ENCODE results near the gene RAP1GAP2. TPM values are rescaled to one million over a fixed set of nuclear protein-coding genes. Genes with fewer than 3 reads are reported as not detected.

The RAP1GAP2 gene
- total RNA-seq, 1 donor from 2014 or later, result 22.6 TPM

GRCh38 chr17:2905269-2905668 lies 109.0 kb downstream of the RAP1GAP2 start:
- no peaks in the 10 kb centered on the region for H3K36me3 ChIP-seq
- no peak overlapping the region for H3K27ac ChIP-seq
- no peaks in the 10 kb centered on the region for H3K27me3 ChIP-seq
- H3K9me3 ChIP-seq, result no peaks in the 10 kb centered on the region
- H3K4me1 ChIP-seq, result no peaks in the 10 kb centered on the region
- DNase-seq (ENCODE audit: extremely low spot score in 2 of 2), result no peak
- TF ChIP-seq POLR2AphosphoS5 (IDR thresholded peaks at IDR 0.05; ENCODE audit: insufficient read depth in 1 of 2, low read depth in 1 of 2) (no peak), POLR2A (IDR thresholded peaks at IDR 0.05) (no peak)
- TF ChIP-seq, protein P1, sequence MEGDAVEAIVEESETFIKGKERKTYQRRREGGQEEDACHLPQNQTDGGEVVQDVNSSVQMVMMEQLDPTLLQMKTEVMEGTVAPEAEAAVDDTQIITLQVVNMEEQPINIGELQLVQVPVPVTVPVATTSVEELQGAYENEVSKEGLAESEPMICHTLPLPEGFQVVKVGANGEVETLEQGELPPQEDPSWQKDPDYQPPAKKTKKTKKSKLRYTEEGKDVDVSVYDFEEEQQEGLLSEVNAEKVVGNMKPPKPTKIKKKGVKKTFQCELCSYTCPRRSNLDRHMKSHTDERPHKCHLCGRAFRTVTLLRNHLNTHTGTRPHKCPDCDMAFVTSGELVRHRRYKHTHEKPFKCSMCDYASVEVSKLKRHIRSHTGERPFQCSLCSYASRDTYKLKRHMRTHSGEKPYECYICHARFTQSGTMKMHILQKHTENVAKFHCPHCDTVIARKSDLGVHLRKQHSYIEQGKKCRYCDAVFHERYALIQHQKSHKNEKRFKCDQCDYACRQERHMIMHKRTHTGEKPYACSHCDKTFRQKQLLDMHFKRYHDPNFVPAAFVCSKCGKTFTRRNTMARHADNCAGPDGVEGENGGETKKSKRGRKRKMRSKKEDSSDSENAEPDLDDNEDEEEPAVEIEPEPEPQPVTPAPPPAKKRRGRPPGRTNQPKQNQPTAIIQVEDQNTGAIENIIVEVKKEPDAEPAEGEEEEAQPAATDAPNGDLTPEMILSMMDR (IDR thresholded peaks at IDR 0.05), result no peak
- H3K4me3 ChIP-seq, result no peak overlapping the region
- intact Hi-C loops (cut with DNase I), result no loop called here

- Histone ChIP-seq H3K27me3 (no peaks in the 10 kb centered on the region), H3K4me1 (no peaks in the 10 kb centered on the region), H3K27ac (no peak overlapping the region), H3K36me3 (no peaks in the 10 kb centered on the region), H3K9me3 (no peaks in the 10 kb centered on the region), H3K4me3 (no peak overlapping the region)
- intact Hi-C loops (cut with DNase I), result no loop called here
- DNase-seq (ENCODE audit: extremely low spot score in 2 of 2), result no peak
- TF ChIP-seq, protein P1 (IDR thresholded peaks at IDR 0.05), result no peak
- no peak for TF ChIP-seq POLR2AphosphoS5 (IDR thresholded peaks at IDR 0.05; ENCODE audit: insufficient read depth in 1 of 2, low read depth in 1 of 2)
- TF ChIP-seq POLR2A (IDR thresholded peaks at IDR 0.05), result no peak
Measured at GRCh38 chr17:2905696-2906501, 109.7 kb downstream of the RAP1GAP2 start.

DNA sequence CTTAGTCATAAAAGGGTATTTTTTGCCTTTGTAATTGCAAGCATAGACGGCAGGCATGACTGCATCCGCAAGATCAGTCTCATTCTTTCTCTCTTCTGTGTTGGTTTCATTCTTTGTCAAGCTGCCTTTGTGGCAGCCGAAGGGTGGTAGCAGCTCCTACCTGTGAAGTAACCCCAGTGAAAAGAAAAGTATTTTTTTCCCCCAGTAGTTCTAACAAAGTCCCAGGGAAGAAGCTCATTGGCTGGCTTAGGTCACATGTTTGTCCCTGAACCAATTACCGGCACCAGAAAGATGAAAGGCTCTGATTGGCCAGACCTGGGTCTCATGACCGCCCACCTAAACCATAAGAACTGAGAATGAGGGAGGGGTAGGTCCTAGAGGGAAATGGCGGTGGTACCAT lies 110.7 kb downstream of the RAP1GAP2 start:
- TF ChIP-seq POLR2A (IDR thresholded peaks at IDR 0.05), result no peak
- TF ChIP-seq, protein P1 (IDR thresholded peaks at IDR 0.05), result no peak
- TF ChIP-seq POLR2AphosphoS5 (IDR thresholded peaks at IDR 0.05; ENCODE audit: insufficient read depth in 1 of 2, low read depth in 1 of 2), result no peak
- Histone ChIP-seq H3K4me3 (no peak overlapping the region), H3K27me3 (no peaks in the 10 kb centered on the region), H3K36me3 (no peaks in the 10 kb centered on the region), H3K27ac (no peak overlapping the region), H3K4me1 (no peaks in the 10 kb centered on the region), H3K9me3 (no peaks in the 10 kb centered on the region)
- intact Hi-C loops (cut with DNase I), result no loop called here
- no peak for DNase-seq (ENCODE audit: extremely low spot score in 2 of 2)

DNA sequence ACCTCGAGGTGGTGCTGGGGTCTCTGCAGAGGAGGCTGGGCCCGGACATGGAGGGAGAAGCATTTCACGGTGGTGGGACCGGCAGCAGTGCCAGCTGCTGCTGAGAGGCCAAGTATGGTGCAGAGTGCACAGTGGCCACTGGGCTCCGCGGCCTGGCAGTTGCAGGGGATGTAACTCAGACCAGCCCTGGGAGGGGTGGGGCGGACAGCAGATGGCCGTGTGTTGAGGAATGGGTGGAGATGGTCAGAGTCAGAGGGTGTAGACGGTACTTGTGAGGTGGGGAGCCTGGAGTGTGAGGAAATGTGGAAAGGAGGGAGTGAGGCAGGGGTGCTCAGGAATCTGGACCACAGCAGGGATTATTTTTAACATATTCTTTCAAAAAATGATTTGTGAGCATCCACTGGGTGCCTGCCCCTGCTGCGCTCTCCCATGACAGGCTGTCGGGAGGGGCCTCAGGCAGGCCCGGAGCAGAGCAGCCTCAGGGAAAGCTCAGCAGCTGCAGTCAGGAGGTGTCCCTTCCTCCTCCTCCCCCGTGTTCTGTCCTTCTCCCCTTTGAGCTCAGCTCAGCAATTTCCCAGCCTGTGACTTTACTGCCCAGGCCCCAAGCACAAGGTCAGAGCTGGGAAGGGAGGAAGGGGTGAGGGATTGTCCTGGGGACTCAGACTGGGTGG lies 113.1 kb downstream of the RAP1GAP2 start:
- no peak for TF ChIP-seq POLR2A (IDR thresholded peaks at IDR 0.05)
- TF ChIP-seq POLR2AphosphoS5 (IDR thresholded peaks at IDR 0.05; ENCODE audit: insufficient read depth in 1 of 2, low read depth in 1 of 2), result no peak
- TF ChIP-seq, protein P1 (IDR thresholded peaks at IDR 0.05), result no peak
- H3K27me3 ChIP-seq, result no peaks in the 10 kb centered on the region
- DNase-seq (ENCODE audit: extremely low spot score in 2 of 2), result no peak
- no peaks in the 10 kb centered on the region for H3K9me3 ChIP-seq
- intact Hi-C loops (cut with DNase I), result no loop called here
- H3K27ac ChIP-seq, result no peak overlapping the region
- no peak overlapping the region for H3K4me3 ChIP-seq
- no peaks in the 10 kb centered on the region for H3K36me3 ChIP-seq
- H3K4me1 ChIP-seq, result no peaks in the 10 kb centered on the region

DNA sequence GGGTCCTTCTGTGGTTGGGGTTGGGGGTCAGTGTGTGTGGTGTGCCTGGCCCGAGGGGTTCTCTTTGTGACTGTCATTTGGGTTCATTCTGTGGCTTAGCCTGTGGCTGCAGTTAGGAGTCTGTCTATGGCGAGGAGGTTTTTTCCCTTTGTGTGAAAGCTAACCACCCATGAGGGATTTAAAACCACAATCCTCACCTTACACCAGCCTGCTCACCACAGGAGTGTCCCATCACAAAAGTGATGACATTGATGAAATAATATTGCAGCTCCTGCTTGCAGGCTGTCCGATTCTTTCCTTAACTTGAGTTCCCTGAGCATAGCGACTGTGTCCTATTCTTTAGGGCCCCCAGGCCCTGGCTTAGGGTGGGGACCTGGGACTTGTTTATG lies 113.6 kb downstream of the RAP1GAP2 start:
- no peak for DNase-seq (ENCODE audit: extremely low spot score in 2 of 2)
- no peaks in the 10 kb centered on the region for H3K27me3 ChIP-seq
- H3K9me3 ChIP-seq, result no peaks in the 10 kb centered on the region
- no peaks in the 10 kb centered on the region for H3K4me1 ChIP-seq
- TF ChIP-seq, protein P1 (IDR thresholded peaks at IDR 0.05), result no peak
- TF ChIP-seq POLR2A (IDR thresholded peaks at IDR 0.05) (no peak), POLR2AphosphoS5 (IDR thresholded peaks at IDR 0.05; ENCODE audit: insufficient read depth in 1 of 2, low read depth in 1 of 2) (no peak)
- intact Hi-C loops (cut with DNase I), result no loop called here
- H3K36me3 ChIP-seq, result no peaks in the 10 kb centered on the region
- H3K4me3 ChIP-seq, result no peak overlapping the region
- H3K27ac ChIP-seq, result no peak overlapping the region
